Astrocyte of the spinal cord (primary cell): ENCODE data around the gene VAV2.

Experiments used
- DNase-seq: peaks from one replicate; pipeline ENCODE4 v3.0.0; 2011; ENCODE audit warnings: low read depth, low spot score
- H3K4me3 ChIP-seq: 2 replicates; pipeline ENCODE4 v1.5.1; 2011; ENCODE audit warnings: low read depth, mild to moderate bottlenecking, low read length, moderate library complexity
- in situ Hi-C: cut with HindIII; loops from 2 replicates; pipeline ENCODE4 v1.10.0; 2017; ENCODE audit warnings: low sequenced_read_pairs
- TF ChIP-seq, protein P1 (sequence below): IDR thresholded peaks from 2 replicates; pipeline ENCODE4 v1.5.1; 2012; ENCODE audit warnings: low read depth, mild to moderate bottlenecking, low read length, inconsistent platforms

VAV2 gene

GRCh38 chr9:133886563-133887501 lies 105.3 kb downstream of the VAV2 start:
- TF ChIP-seq, protein P1, sequence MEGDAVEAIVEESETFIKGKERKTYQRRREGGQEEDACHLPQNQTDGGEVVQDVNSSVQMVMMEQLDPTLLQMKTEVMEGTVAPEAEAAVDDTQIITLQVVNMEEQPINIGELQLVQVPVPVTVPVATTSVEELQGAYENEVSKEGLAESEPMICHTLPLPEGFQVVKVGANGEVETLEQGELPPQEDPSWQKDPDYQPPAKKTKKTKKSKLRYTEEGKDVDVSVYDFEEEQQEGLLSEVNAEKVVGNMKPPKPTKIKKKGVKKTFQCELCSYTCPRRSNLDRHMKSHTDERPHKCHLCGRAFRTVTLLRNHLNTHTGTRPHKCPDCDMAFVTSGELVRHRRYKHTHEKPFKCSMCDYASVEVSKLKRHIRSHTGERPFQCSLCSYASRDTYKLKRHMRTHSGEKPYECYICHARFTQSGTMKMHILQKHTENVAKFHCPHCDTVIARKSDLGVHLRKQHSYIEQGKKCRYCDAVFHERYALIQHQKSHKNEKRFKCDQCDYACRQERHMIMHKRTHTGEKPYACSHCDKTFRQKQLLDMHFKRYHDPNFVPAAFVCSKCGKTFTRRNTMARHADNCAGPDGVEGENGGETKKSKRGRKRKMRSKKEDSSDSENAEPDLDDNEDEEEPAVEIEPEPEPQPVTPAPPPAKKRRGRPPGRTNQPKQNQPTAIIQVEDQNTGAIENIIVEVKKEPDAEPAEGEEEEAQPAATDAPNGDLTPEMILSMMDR, result no peak
- no peak overlapping the region for H3K4me3 ChIP-seq
- no peak for DNase-seq
- in situ Hi-C loops, result no loop called here

DNA sequence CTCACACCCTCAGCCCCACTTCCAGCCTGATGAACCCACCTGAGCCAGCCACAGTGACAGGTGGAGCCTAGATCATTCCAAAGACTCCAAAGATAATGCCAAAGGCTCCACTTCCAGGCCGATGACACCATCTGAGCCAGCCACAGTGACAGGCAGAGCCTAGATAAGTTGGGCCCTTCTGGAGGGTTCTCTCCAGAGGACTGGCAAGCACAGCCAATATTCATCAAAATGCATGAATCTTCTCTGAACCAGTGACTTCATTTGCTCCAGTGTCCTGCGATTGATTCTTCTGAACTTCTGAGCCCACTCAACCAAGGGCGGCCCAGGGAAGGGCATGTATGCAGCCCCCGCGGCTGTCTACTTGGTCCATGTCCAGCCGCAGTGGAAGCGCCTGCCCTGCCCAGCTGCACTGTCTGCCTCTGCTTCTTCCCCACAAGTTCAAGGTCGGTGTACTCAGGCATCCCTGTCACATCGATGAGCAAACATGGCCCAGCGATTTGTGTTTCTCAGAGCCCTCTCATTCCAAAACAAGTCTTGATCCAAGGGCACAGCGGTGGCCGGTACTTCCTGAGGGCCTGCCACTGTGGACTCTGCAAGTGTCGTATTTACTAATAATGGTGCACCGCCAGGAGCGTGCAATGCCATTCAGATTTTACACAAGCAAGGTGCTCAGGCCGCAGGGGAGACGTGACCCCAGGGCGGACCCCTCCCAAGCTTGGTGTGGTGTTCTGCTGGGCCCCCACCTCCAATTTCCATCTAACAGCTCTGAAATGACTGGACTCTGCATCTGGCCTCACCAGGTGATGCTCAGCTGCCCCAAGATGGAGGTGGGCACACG lies 107.0 kb downstream of the VAV2 start:
- in situ Hi-C loops, result no loop called here
- no peak overlapping the region for H3K4me3 ChIP-seq
- DNase-seq, result no peak
- TF ChIP-seq, protein P1, result no peak

DNA sequence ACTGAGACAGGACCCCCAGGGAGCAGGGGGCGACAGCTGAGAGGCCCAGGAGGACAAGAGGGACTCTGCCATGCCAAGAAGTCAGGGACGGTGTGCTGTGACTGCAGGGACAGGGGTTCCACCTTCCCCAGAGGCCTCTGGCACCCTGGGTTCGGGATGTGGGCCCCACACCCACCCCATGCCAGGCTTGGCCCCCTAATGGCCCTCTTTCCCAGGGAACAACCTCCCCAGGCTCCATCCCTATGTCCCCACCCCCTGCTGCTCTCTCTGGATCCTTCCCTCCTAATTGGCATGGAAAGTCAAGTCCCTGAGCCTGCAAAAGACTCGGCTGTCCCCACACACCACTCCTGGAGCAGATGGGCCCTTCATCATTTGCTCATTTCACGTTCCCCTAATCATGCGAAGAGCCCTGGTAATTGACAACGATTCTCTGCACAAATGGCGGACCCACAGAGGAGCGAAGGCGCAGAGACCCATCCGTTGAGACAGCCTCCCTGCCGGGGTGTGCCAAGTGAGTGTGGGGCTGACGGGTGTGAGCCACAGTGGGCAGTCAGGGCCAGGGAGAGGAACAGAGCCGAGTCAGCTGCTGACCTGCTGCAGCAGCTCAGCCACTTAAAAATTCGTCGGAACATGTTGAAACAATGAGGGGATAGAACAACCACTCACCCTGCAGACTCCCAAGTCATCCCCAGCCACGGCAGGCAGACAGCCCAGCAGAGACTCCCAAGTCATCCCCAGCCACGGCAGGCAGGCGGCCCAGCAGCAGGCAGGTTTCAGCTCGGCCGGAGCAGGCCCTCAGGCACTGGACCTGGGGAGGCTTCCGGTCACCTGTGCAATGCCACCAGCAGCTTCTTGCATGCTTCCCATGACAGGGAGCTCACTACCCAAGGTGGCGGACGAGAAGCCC lies 109.0 kb downstream of the VAV2 start:
- TF ChIP-seq, protein P1, result no peak
- no peak overlapping the region for H3K4me3 ChIP-seq
- in situ Hi-C loops, result no loop called here
- DNase-seq, result no peak

DNA sequence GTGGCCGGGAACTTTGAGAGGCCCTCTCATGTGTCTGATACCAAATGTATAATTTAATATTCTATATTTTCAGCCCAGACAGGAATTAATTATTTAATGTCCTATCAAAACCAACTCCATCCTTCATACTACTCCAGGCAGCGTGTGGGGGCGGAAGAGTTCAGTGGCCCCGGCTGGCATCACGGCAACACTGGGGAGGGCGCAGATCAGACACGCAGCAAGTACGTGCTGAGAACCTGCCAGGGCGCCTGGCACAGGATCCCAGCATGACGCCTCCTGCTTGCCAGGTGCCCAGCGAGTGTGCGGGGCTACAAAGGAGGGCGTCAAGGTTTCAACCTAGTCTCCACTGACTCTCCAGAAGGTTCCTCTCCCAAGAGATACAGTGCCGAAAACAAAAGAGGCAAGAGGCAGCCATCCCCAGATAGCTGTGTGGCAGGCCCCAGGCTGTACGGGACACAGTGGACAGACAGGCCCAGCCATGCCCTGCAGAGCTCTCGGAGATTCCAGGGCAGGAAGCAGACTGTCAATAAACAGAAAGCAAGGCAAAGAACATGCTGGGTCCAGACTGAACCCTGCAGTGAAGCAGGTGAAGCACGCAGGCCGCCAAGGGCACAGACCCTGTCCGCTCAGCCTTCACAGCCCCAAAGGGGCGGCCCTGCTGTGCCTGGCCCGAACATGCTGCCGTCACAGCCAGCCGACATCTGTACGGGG lies 110.3 kb downstream of the VAV2 start:
- in situ Hi-C loops, result no loop called here
- TF ChIP-seq, protein P1, result no peak
- H3K4me3 ChIP-seq, result no peak overlapping the region
- no peak for DNase-seq

GRCh38 chr9:133880851-133881661 lies 111.1 kb downstream of the VAV2 start:
- in situ Hi-C loops, result no loop called here
- no peak for DNase-seq
- TF ChIP-seq, protein P1, result no peak
- H3K4me3 ChIP-seq, result no peak overlapping the region
